GM18508 (cell line): Measurements from ENCODE around the gene GPAT3.
"Not testable (repeated sequence)": the region's sequence is repeated elsewhere in the genome, so short reads cannot be mapped to it uniquely, and the experiment has no call there.

Source experiments
- ATAC-seq: cut with Tn5 transposase; IDR thresholded peaks from one replicate; pipeline ENCODE4 v1.9.1; 2021; ENCODE audit warnings: moderate number of reproducible peaks; ENCODE audit not compliant: insufficient read depth, unreplicated experiment

Gene GPAT3

GRCh38 chr4:83535520-83536361 lies at the start of gene GPAT3:
GPAT3 (plus strand) TSS chr4:83536108; CDS start chr4:83536623, 515 bp downstream.
- no peak for ATAC-seq

GRCh38 chr4:83486457-83487129 lies 49.3 kb upstream of the GPAT3 start:
- ATAC-seq = no peak

- no peak for ATAC-seq
Observed at GRCh38 chr4:83489711-83490326, 46.1 kb upstream of the GPAT3 start.

GRCh38 chr4:83490876-83491450 lies 44.9 kb upstream of the GPAT3 start:
- ATAC-seq = no peak

- not testable (repeated sequence) for ATAC-seq
Observed at GRCh38 chr4:83496085-83496917, 39.6 kb upstream of the GPAT3 start.

GRCh38 chr4:83498187-83498586 lies 37.7 kb upstream of the GPAT3 start:
- no peak for ATAC-seq

- ATAC-seq = not testable (repeated sequence)
Observed at GRCh38 chr4:83501671-83502070, 34.2 kb upstream of the GPAT3 start.

- ATAC-seq = no peak
Observed at GRCh38 chr4:83503974-83504373, 31.9 kb upstream of the GPAT3 start.

- ATAC-seq = no peak
Observed at GRCh38 chr4:83504503-83504902, 31.4 kb upstream of the GPAT3 start.

GRCh38 chr4:83504996-83505395 lies 30.9 kb upstream of the GPAT3 start:
- no peak for ATAC-seq

GRCh38 chr4:83509156-83509585 lies 26.7 kb upstream of the GPAT3 start:
- ATAC-seq = not testable (repeated sequence)

GRCh38 chr4:83510442-83510841 lies 25.5 kb upstream of the GPAT3 start:
- ATAC-seq = no peak

GRCh38 chr4:83516042-83516772 lies 19.7 kb upstream of the GPAT3 start:
- no peak for ATAC-seq

GRCh38 chr4:83522239-83522638 lies 13.7 kb upstream of the GPAT3 start:
- ATAC-seq = no peak

- no peak for ATAC-seq
Observed at GRCh38 chr4:83527671-83528070, 8.2 kb upstream of the GPAT3 start.

GRCh38 chr4:83536362-83537272 lies 709 bp downstream of the GPAT3 start:
- ATAC-seq = no peak

GRCh38 chr4:83542225-83542624 lies 6.3 kb downstream of the GPAT3 start:
- no peak for ATAC-seq

GRCh38 chr4:83546786-83547185 lies 10.9 kb downstream of the GPAT3 start:
- ATAC-seq = no peak
